MM.1S (cell line): ENCODE measurements around the gene WFDC1.

Experiments used
- DNase-seq: peaks from one replicate; pipeline ENCODE4 v3.0.0-alpha.2; 2015
- H2AFZ ChIP-seq: fragments of 300-600 bp; sonication (generic); 2 replicates; pipeline ENCODE4 v1.6.0; 2016; ENCODE audit warnings: antibody characterized with exemption, low read length
- H3F3A ChIP-seq: fragments of 300-600 bp; sonication (generic); 2 replicates; pipeline ENCODE4 v1.6.1; 2016; ENCODE audit warnings: mild to moderate bottlenecking, antibody characterized with exemption, low read length, moderate library complexity, mixed read lengths; ENCODE audit not compliant: insufficient read depth
- H3K27ac ChIP-seq: fragments of 300-600 bp; sonication (generic); 2 replicates; pipeline ENCODE4 v1.5.1; 2016; ENCODE audit warnings: mild to moderate bottlenecking, low read length
- H3K27me3 ChIP-seq: fragments of 300-600 bp; sonication (generic); replicated peaks from 2 replicates; pipeline ENCODE4 v1.6.0; 2016; ENCODE audit warnings: low read length; ENCODE audit not compliant: insufficient read depth
- H3K36me3 ChIP-seq: fragments of 300-600 bp; sonication (generic); replicated peaks from 2 replicates; pipeline ENCODE4 v1.6.1; 2016; ENCODE audit warnings: mild to moderate bottlenecking, low read length, mixed read lengths; ENCODE audit not compliant: insufficient read depth
- H3K4me1 ChIP-seq: fragments of 300-600 bp; sonication (generic); 2 replicates; pipeline ENCODE4 v1.6.1; 2016; ENCODE audit warnings: low read length, mixed read lengths
- H3K4me2 ChIP-seq: fragments of 300-600 bp; sonication (generic); 2 replicates; pipeline ENCODE4 v1.6.0; 2016; ENCODE audit warnings: low read depth, low read length
- H3K4me3 ChIP-seq: fragments of 300-600 bp; sonication (generic); 2 replicates; pipeline ENCODE4 v1.5.1; 2016; ENCODE audit warnings: low read length, mixed read lengths
- H3K79me2 ChIP-seq: fragments of 300-600 bp; sonication (generic); 2 replicates; pipeline ENCODE4 v1.6.1; 2016; ENCODE audit warnings: mixed run types, low read length, mixed read lengths
- H3K9ac ChIP-seq: fragments of 300-600 bp; sonication (generic); 2 replicates; pipeline ENCODE4 v1.6.1; 2016; ENCODE audit warnings: low read length, mixed read lengths
- H3K9me2 ChIP-seq: fragments of 300-600 bp; sonication (generic); replicated peaks from 2 replicates; pipeline ENCODE4 v1.6.1; 2016; ENCODE audit warnings: mild to moderate bottlenecking, low read length, mixed read lengths; ENCODE audit not compliant: insufficient read depth
- H3K9me3 ChIP-seq: fragments of 300-600 bp; sonication (generic); replicated peaks from 2 replicates; pipeline ENCODE4 v1.6.1; 2016; ENCODE audit warnings: mild to moderate bottlenecking, low read length, mixed read lengths; ENCODE audit not compliant: insufficient read depth
- H4K20me1 ChIP-seq: fragments of 300-600 bp; sonication (generic); 2 replicates; pipeline ENCODE4 v1.6.1; 2016; ENCODE audit warnings: mild to moderate bottlenecking, low read length, moderate library complexity, mixed read lengths; ENCODE audit not compliant: insufficient read depth
- CTCF ChIP-seq: fragments of 300-600 bp; sonication (generic); IDR thresholded peaks from 2 replicates; pipeline ENCODE4 v1.5.1; 2016; ENCODE audit warnings: antibody characterized with exemption, low read length, mixed read lengths
- EZH2 ChIP-seq: fragments of 300-600 bp; sonication (generic); optimal IDR thresholded peaks from 2 replicates; pipeline ENCODE3; 2017; ENCODE audit warnings: low read depth, mild to moderate bottlenecking, antibody characterized with exemption, low read length, mixed read lengths
- EZH2phosphoT487 ChIP-seq: fragments of 300-600 bp; sonication (generic); IDR thresholded peaks from 2 replicates; pipeline ENCODE4 v1.6.1; 2018; ENCODE audit warnings: antibody characterized with exemption, low read length

Gene WFDC1

GRCh38 chr16:84294531-84295142 is at the start of gene WFDC1:
Gene WFDC1, plus strand, starts transcription at chr16:84294878. Its CDS starts 94 bp downstream, at chr16:84294972.
- H3K9ac ChIP-seq, result no peak within 1 kb of the TSS
- H3K9me2 ChIP-seq, result no peaks in the 10 kb centered on the region
- H3K27me3 ChIP-seq, result peaks cover 74% of the 10 kb centered on the region
- no peak within 1 kb of the TSS for H3K4me3 ChIP-seq
- no peak within 1 kb of the TSS for H3K27ac ChIP-seq
- no peaks in the 10 kb centered on the region for H3K36me3 ChIP-seq
- no peak within 1 kb of the TSS for H3K4me2 ChIP-seq
- no peaks in the 10 kb centered on the region for H4K20me1 ChIP-seq
- H3K9me3 ChIP-seq, result no peaks in the 10 kb centered on the region
- H2AFZ ChIP-seq, result no peak within 1 kb of the TSS
- H3K79me2 ChIP-seq, result no peaks in the 10 kb centered on the region
- DNase-seq, result no peak
- H3F3A ChIP-seq, result no peaks in the 10 kb centered on the region
- no peaks in the 10 kb centered on the region for H3K4me1 ChIP-seq
- TF ChIP-seq EZH2 (no peak), EZH2phosphoT487 (no peak), CTCF (no peak)

GRCh38 chr16:84245956-84246678 is 48.6 kb upstream of the WFDC1 start:
- H3K36me3 ChIP-seq, result no peaks in the 10 kb centered on the region
- no peaks in the 10 kb centered on the region for H3K79me2 ChIP-seq
- no peaks in the 10 kb centered on the region for H3K4me1 ChIP-seq
- no peak for TF ChIP-seq EZH2phosphoT487
- TF ChIP-seq CTCF, result no peak
- no peak for TF ChIP-seq EZH2
- no peak overlapping the region for H2AFZ ChIP-seq
- H3K9me2 ChIP-seq, result no peaks in the 10 kb centered on the region
- no peaks in the 10 kb centered on the region for H3K9me3 ChIP-seq
- H4K20me1 ChIP-seq, result no peaks in the 10 kb centered on the region
- peaks cover 31% of the 10 kb centered on the region for H3K27me3 ChIP-seq
- DNase-seq, result no peak
- no peak overlapping the region for H3K4me2 ChIP-seq
- no peak overlapping the region for H3K4me3 ChIP-seq
- no peak overlapping the region for H3K27ac ChIP-seq
- H3F3A ChIP-seq, result no peaks in the 10 kb centered on the region
- no peak overlapping the region for H3K9ac ChIP-seq

- no peaks in the 10 kb centered on the region for H3K4me1 ChIP-seq
- TF ChIP-seq EZH2phosphoT487 (no peak), CTCF (no peak)
- DNase-seq, result no peak
- H3K4me2 ChIP-seq, result no peak overlapping the region
- H4K20me1 ChIP-seq, result no peaks in the 10 kb centered on the region
- H3K27ac ChIP-seq, result no peak overlapping the region
- H3K27me3 ChIP-seq, result peaks cover 26% of the 10 kb centered on the region
- H3K9me2 ChIP-seq, result no peaks in the 10 kb centered on the region
- no peak overlapping the region for H3K4me3 ChIP-seq
- no peaks in the 10 kb centered on the region for H3K36me3 ChIP-seq
- no peak overlapping the region for H3K9ac ChIP-seq
- no peaks in the 10 kb centered on the region for H3K79me2 ChIP-seq
- no peaks in the 10 kb centered on the region for H3F3A ChIP-seq
- H3K9me3 ChIP-seq, result no peaks in the 10 kb centered on the region
- H2AFZ ChIP-seq, result no peak overlapping the region
These were observed 48.0 kb upstream of the WFDC1 start for GRCh38 chr16:84246679-84247077.
